Upper lobe of left lung (tissue), 4 donors: ENCODE results near the gene CEP192.

Experiments
- CTCF ChIP-seq, 6 experiments: fragments of 450-650 bp in 4 of 6; fragments of 200-600 bp in 2 of 6; sonication (generic) in 2 of 6; IDR thresholded peaks; one replicate each; pipeline ENCODE4 v1.5.1; 2016 to 2019; ENCODE audit warnings: antibody characterized with exemption in 6 of 6
- POLR2A ChIP-seq, 4 donors: fragments of 450-650 bp; IDR thresholded peaks; one replicate each; pipeline ENCODE4 v1.5.1; 2016 to 2017; ENCODE audit warnings: antibody characterized with exemption in 4 of 4, mild to moderate bottlenecking in 2 of 4

DNA sequence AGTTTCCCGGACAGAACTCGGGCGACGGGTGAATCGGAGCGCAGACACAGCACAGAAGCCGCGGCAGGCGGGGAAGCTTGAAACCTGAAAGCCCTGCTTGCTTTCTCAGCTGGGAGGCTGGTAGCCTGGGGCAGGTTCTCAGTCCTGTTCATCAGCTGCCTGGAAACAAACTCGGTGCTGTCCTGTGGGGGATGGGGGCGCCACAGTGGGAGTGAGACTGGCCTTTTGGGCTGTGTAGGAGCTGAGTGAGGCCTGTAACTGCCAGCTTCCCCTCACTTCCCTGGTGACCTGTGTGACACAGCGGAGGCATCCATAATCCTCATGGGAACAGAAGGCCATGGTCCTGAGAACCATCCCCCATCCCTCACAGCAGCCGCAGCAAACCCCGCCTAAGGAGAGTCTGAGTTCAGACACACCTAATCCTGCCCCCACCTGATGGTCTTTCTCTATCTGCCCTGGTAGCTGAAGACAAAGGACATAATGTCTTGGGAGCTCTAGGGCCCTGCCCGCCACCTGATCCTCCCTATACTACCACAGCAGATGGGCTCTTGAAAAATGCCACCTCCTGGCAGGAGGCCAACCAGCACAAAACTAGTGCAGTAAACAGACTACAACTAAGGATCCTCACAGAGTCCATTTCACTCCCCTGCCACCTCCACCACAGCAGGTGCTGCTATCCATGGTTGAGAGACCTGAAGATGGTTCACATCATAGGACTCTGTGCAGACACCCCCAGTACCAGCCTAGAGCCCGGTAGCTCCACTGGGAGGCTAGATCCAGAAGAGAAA lies 174.7 kb downstream of the CEP192 start:
- TF ChIP-seq CTCF (IDR thresholded peaks at IDR 0.05) (no peak), POLR2A (IDR thresholded peaks at IDR 0.05) (no peak)
